ENCODE results near the gene JMJD8. TPM values are rescaled to one million over a fixed set of nuclear protein-coding genes. Genes with fewer than 3 reads are reported as not detected.

Gene JMJD8
- total RNA-seq, 1 experiment from 2014 or later = 81.3 TPM

DNA sequence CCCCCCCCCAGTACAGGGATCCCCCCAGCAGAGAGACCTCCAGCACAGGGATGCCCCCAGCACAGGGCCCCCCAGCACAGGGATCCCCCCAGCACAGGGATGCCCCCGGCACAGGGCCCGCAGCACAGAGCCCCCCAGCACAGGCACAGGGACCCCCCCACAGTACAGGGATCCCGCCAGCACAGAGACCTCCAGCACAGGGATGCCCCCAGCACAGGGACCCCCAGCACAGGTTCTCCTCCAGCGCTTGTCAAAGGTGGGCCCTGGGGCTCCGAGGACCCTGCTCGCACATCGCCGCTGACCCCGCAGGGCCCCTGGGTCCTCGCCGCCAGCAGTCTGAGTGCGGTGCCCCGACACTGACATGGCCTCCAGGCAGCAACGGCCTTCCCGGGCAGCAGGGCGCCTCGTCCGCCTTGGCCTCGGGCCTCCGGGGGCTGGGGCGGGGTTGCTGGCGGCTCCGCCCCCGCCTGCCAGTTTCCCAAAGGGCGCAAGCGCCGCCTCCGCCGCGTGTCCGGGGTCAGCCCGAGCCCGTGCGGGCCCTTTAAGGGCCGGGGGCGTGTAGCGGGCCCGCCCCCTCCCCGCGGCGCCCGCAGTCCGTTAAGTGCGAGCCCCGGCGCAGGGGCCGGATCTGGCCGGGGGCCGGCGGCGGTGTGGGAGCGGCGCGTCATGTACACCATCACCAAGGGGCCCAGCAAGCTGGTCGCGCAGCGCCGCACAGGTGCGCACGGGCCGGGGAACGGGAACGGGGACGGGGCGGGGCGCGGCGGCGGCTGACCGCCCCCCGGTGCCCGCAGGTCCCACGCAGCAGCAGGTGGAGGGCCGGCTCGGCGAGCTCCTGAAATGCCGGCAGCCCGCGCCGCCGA, 42.6 kb downstream of the JMJD8 start, which contains the start of gene MCRIP2:
Gene MCRIP2 (plus strand): TSS at position 503 of the 863 bp plus-strand sequence. CDS start 164 bp downstream, at position 667.
- intact Hi-C loops (cut with micrococcal nuclease) = no loop called here
- H3K9ac ChIP-seq (ENCODE audit: low read length) = peak within 1 kb of the TSS; percentile 67
- no TSS peak for BruUV-seq (replicated peaks)
- CTCF ChIA-PET = no interaction called here
- H3K27ac ChIP-seq (ENCODE audit: low read length) = peak within 1 kb of the TSS; percentile 29
- no peaks in the 10 kb centered on the region for H3K36me3 ChIP-seq (ENCODE audit: low read depth, low read length)
- no peaks in the 10 kb centered on the region for H3F3A ChIP-seq (ENCODE audit: low read length, unreplicated experiment)
- H3K9me2 ChIP-seq (replicated peaks; ENCODE audit: low read length) = no peaks in the 10 kb centered on the region
- no peaks in the 10 kb centered on the region for H3K9me3 ChIP-seq (ENCODE audit: low read length)
- ATAC-seq (peak; percentile 58), DNase-seq (peak; percentile 80)
- H3K4me3 ChIP-seq (ENCODE audit: low read length) = peak within 1 kb of the TSS; percentile 81
- H3K79me2 ChIP-seq (ENCODE audit: low read length) = peaks cover 40% of the 10 kb centered on the region
- peaks cover 34% of the 10 kb centered on the region for H3K4me1 ChIP-seq (ENCODE audit: insufficient read depth, low read length)
- POLR2A ChIA-PET (ENCODE audit: unreplicated experiment) = no interaction called here
- H3K27me3 ChIP-seq (ENCODE audit: low read length) = no peaks in the 10 kb centered on the region
- no peaks in the 10 kb centered on the region for H4K20me1 ChIP-seq (ENCODE audit: low read length)
- H2AFZ ChIP-seq (ENCODE audit: low read length) = peak within 1 kb of the TSS; percentile 74
- TF ChIP-seq, protein P1, sequence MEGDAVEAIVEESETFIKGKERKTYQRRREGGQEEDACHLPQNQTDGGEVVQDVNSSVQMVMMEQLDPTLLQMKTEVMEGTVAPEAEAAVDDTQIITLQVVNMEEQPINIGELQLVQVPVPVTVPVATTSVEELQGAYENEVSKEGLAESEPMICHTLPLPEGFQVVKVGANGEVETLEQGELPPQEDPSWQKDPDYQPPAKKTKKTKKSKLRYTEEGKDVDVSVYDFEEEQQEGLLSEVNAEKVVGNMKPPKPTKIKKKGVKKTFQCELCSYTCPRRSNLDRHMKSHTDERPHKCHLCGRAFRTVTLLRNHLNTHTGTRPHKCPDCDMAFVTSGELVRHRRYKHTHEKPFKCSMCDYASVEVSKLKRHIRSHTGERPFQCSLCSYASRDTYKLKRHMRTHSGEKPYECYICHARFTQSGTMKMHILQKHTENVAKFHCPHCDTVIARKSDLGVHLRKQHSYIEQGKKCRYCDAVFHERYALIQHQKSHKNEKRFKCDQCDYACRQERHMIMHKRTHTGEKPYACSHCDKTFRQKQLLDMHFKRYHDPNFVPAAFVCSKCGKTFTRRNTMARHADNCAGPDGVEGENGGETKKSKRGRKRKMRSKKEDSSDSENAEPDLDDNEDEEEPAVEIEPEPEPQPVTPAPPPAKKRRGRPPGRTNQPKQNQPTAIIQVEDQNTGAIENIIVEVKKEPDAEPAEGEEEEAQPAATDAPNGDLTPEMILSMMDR (conservative IDR thresholded peaks at IDR 0.05; ENCODE audit: low read depth, low read length) = no peak
- TF ChIP-seq EZH2phosphoT487 (IDR thresholded peaks at IDR 0.05; ENCODE audit: borderline replicate concordance, low read length) (no peak), EZH2 (IDR thresholded peaks at IDR 0.05; ENCODE audit: low read length, unreplicated experiment) (no peak)
- H3K4me2 ChIP-seq (ENCODE audit: low read length) = peak within 1 kb of the TSS; percentile 93

DNA sequence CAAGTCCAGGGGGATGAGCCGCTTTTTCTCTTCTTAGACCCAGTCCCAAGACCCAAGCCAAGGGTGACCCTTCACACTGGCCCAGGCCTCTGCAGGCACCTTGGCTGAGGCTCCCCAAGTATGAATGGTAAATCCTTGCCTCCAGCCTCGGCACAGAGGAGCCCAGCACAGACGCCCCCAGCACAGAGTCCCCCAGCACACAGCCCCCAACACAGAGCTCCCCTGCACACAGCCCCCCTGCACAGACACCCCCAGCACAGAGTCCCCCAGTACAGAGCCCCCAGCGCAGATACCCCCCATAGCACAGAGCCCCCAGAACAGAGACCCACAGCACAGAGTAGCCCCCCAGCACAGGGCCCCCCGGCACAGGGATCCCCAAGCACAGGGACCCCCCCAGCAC, 43.5 kb downstream of the JMJD8 start:
- Histone ChIP-seq H2AFZ (ENCODE audit: low read length) (no peak overlapping the region), H3K9me3 (ENCODE audit: low read length) (no peaks in the 10 kb centered on the region), H3K9me2 (replicated peaks; ENCODE audit: low read length) (no peaks in the 10 kb centered on the region), H3K27me3 (ENCODE audit: low read length) (no peaks in the 10 kb centered on the region), H3K4me2 (ENCODE audit: low read length) (peak overlapping the region; percentile 93; the same call in 1 of the 2 replicates), H3K79me2 (ENCODE audit: low read length) (peaks cover 34% of the 10 kb centered on the region), H3K4me3 (ENCODE audit: low read length) (no peak overlapping the region), H3K9ac (ENCODE audit: low read length) (no peak overlapping the region), H4K20me1 (ENCODE audit: low read length) (no peaks in the 10 kb centered on the region), H3K4me1 (ENCODE audit: insufficient read depth, low read length) (peaks cover 26% of the 10 kb centered on the region), H3F3A (ENCODE audit: low read length, unreplicated experiment) (no peaks in the 10 kb centered on the region), H3K36me3 (ENCODE audit: low read depth, low read length) (no peaks in the 10 kb centered on the region), H3K27ac (ENCODE audit: low read length) (no peak overlapping the region)
- CTCF ChIA-PET = no interaction called here
- no peak for ATAC-seq
- TF ChIP-seq, protein P1 (conservative IDR thresholded peaks at IDR 0.05; ENCODE audit: low read depth, low read length) = no peak
- TF ChIP-seq EZH2phosphoT487 (IDR thresholded peaks at IDR 0.05; ENCODE audit: borderline replicate concordance, low read length) = no peak
- TF ChIP-seq EZH2 (IDR thresholded peaks at IDR 0.05; ENCODE audit: low read length, unreplicated experiment) = no peak
- no peak for DNase-seq
- no TSS peak for BruUV-seq (replicated peaks)
- intact Hi-C loops (cut with micrococcal nuclease) = no loop called here
- POLR2A ChIA-PET (ENCODE audit: unreplicated experiment) = no interaction called here

DNA sequence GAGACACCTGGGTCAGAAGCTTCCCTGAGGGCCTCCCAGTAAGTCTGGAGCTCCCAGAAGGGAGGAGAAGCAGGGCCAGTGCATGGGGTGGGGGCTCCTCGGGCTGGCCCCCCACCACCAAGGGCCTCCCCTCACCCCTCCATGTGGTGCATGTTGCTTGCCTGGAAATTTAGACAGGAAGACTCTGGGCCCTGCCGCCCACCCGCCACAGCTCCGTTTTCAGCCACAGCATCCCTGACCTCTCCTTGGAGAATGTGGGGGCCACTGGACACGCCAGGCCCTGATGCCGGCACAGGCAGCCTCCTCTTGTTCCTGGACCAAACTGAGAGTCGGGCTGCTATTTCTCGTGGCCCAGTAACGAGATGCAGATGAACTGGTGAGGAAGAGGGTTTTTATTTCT, 45.3 kb downstream of the JMJD8 start:
- BruUV-seq (replicated peaks) = no TSS peak

More for the DNA sequence above, 45.3 kb downstream of the JMJD8 start:
- Histone ChIP-seq H2AFZ (ENCODE audit: low read length) (no peak overlapping the region), H3F3A (ENCODE audit: low read length, unreplicated experiment) (no peaks in the 10 kb centered on the region), H3K27ac (ENCODE audit: low read length) (no peak overlapping the region), H3K36me3 (ENCODE audit: low read depth, low read length) (no peaks in the 10 kb centered on the region), H3K9me3 (ENCODE audit: low read length) (no peaks in the 10 kb centered on the region), H3K4me1 (ENCODE audit: insufficient read depth, low read length) (peaks cover 12% of the 10 kb centered on the region; the same call in 1 of the 2 replicates), H3K79me2 (ENCODE audit: low read length) (peaks cover 28% of the 10 kb centered on the region), H3K4me2 (ENCODE audit: low read length) (no peak overlapping the region), H3K9me2 (replicated peaks; ENCODE audit: low read length) (no peaks in the 10 kb centered on the region), H3K27me3 (ENCODE audit: low read length) (no peaks in the 10 kb centered on the region), H4K20me1 (ENCODE audit: low read length) (no peaks in the 10 kb centered on the region), H3K9ac (ENCODE audit: low read length) (no peak overlapping the region), H3K4me3 (ENCODE audit: low read length) (no peak overlapping the region)
- POLR2A ChIA-PET (ENCODE audit: unreplicated experiment) = no interaction called here
- TF ChIP-seq EZH2phosphoT487 (IDR thresholded peaks at IDR 0.05; ENCODE audit: borderline replicate concordance, low read length) (no peak), EZH2 (IDR thresholded peaks at IDR 0.05; ENCODE audit: low read length, unreplicated experiment) (no peak)
- TF ChIP-seq, protein P1 (conservative IDR thresholded peaks at IDR 0.05; ENCODE audit: low read depth, low read length) = no peak
- intact Hi-C loops (cut with micrococcal nuclease) = loop anchor here (5.0 kb wide), 1 partner anchor 52 kb away; no protein-coding TSS in a partner anchor
- ATAC-seq (no peak), DNase-seq (no peak)
- CTCF ChIA-PET = no interaction called here

All from PC-3 (cell line).